GM19395 (cell line): ENCODE measurements around the gene CEP104.

Experiments
- ATAC-seq: cut with Tn5 transposase; IDR thresholded peaks from one replicate; pipeline ENCODE4 v1.9.1; 2021; ENCODE audit warnings: mild to moderate bottlenecking, moderate library complexity; ENCODE audit not compliant: unreplicated experiment

CEP104 gene

GRCh38 chr1:3767328-3767925 is 89.6 kb downstream of the CEP104 start:
- ATAC-seq = no peak

GRCh38 chr1:3763351-3764125 is 93.5 kb downstream of the CEP104 start:
- no peak for ATAC-seq

GRCh38 chr1:3762873-3763228 is 94.2 kb downstream of the CEP104 start:
- no peak for ATAC-seq

- ATAC-seq = no peak
Observed at GRCh38 chr1:3762151-3762872, 94.7 kb downstream of the CEP104 start.
